COR-L47 (cell line): ENCODE data around the gene RBFOX2.
"Not testable (repeated sequence)": the region's sequence is repeated elsewhere in the genome, so short reads cannot be mapped to it uniquely, and the experiment has no call there.

Experiments
- DNase-seq: peaks from one replicate; lab custom pipeline; 2025; lab: John Stamatoyannopoulos, UW

Gene RBFOX2

GRCh38 chr22:35775339-35775738 lies 253.3 kb downstream of the RBFOX2 start:
- DNase-seq = no peak

GRCh38 chr22:35769974-35770373 lies 258.6 kb downstream of the RBFOX2 start:
- DNase-seq = no peak

- DNase-seq = no peak
Measured at GRCh38 chr22:35766654-35767580, 261.7 kb downstream of the RBFOX2 start.

GRCh38 chr22:35761037-35761436 lies 267.6 kb downstream of the RBFOX2 start:
- no peak for DNase-seq

GRCh38 chr22:35758394-35758793 lies 270.2 kb downstream of the RBFOX2 start:
- no peak for DNase-seq

GRCh38 chr22:35756722-35757121 lies 271.9 kb downstream of the RBFOX2 start:
- no peak for DNase-seq

GRCh38 chr22:35754761-35755160 lies 273.9 kb downstream of the RBFOX2 start:
- DNase-seq = no peak

- DNase-seq = no peak
Measured at GRCh38 chr22:35752863-35753189, 275.8 kb downstream of the RBFOX2 start.

- no peak for DNase-seq
Measured at GRCh38 chr22:35752006-35752862, 276.4 kb downstream of the RBFOX2 start.

GRCh38 chr22:35749808-35750207 lies 278.8 kb downstream of the RBFOX2 start:
- no peak for DNase-seq

- DNase-seq = no peak
Measured at GRCh38 chr22:35746946-35747703, 281.5 kb downstream of the RBFOX2 start.

- DNase-seq = no peak
Measured at GRCh38 chr22:35746248-35746647, 282.4 kb downstream of the RBFOX2 start.

- no peak for DNase-seq
Measured at GRCh38 chr22:35743326-35743860, 285.2 kb downstream of the RBFOX2 start.

- no peak for DNase-seq
Measured at GRCh38 chr22:35742342-35743100, 286.1 kb downstream of the RBFOX2 start.

- DNase-seq = no peak
Measured at GRCh38 chr22:35740616-35741015, 288.0 kb downstream of the RBFOX2 start.

- no peak for DNase-seq
Measured at GRCh38 chr22:35739931-35740380, 288.7 kb downstream of the RBFOX2 start.

GRCh38 chr22:35739076-35739930 lies 289.3 kb downstream of the RBFOX2 start:
- DNase-seq = peak; percentile 6

- not testable (repeated sequence) for DNase-seq
Measured at GRCh38 chr22:35737886-35738285, 290.7 kb downstream of the RBFOX2 start.

- DNase-seq = no peak
Measured at GRCh38 chr22:35736701-35737100, 291.9 kb downstream of the RBFOX2 start.

- no peak for DNase-seq
Measured at GRCh38 chr22:35736166-35736565, 292.5 kb downstream of the RBFOX2 start.
